ENCODE measurements around the gene TMEM43.

Gene TMEM43

GRCh38 chr3:14110699-14111098 is 14.2 kb upstream of the TMEM43 start:
- Histone ChIP-seq H3K4me3 (ENCODE audit: low read depth, low read length) (no peak overlapping the region), H3K36me3 (ENCODE audit: control insufficient read depth in 2 of 2, insufficient read depth in 1 of 2, low read length in 2 of 2) (peaks cover 4 to 48% of the 10 kb centered on the region in 2 experiments; a peak in 1 of 3 replicates), H3K27ac (ENCODE audit: extremely low read depth, low read depth, low read length) (no peak overlapping the region), H3K9me3 (ENCODE audit: control insufficient read depth, insufficient read depth, low read depth, low read length) (no peaks in the 10 kb centered on the region), H3K4me1 (ENCODE audit: control insufficient read depth, insufficient read depth, low read length) (no peaks in the 10 kb centered on the region)
- ChIA-PET CTCF (no interaction called here), POLR2A (interaction anchor here (1.1 kb wide), 1 partner anchor 14 kb away, joined by 5 read pairs; the partner anchor contains the start of genes CHCHD4 and TMEM43)
- peak; percentile 87 for TF ChIP-seq BCL6B (tag by site-specific recombination; IDR thresholded peaks at IDR 0.05)
- no peak for TF ChIP-seq ZNF560 (tag by site-specific recombination; IDR thresholded peaks at IDR 0.05; ENCODE audit: borderline replicate concordance)

- ChIA-PET CTCF (interaction anchor here (0.6 to 2.9 kb wide), 6 partner anchors 30 to 225 kb away, joined by 3 to 16 read pairs (median 4); no protein-coding TSS in a partner anchor), POLR2A (interaction anchor here (1.5 kb wide), 1 partner anchor 11 kb away, joined by 6 read pairs; the partner anchor contains the start of genes CHCHD4 and TMEM43)
- no peak overlapping the region for H3K27ac ChIP-seq (ENCODE audit: extremely low read depth, low read depth, low read length)
- no peak overlapping the region for H3K4me3 ChIP-seq (ENCODE audit: low read depth, low read length)
- peaks cover 4 to 66% of the 10 kb centered on the region in 2 experiments; a peak in 1 of 3 replicates for H3K36me3 ChIP-seq (ENCODE audit: control insufficient read depth in 2 of 2, insufficient read depth in 1 of 2, low read length in 2 of 2)
- H3K9me3 ChIP-seq (ENCODE audit: control insufficient read depth, insufficient read depth, low read depth, low read length), result no peaks in the 10 kb centered on the region
- no peaks in the 10 kb centered on the region for H3K4me1 ChIP-seq (ENCODE audit: control insufficient read depth, insufficient read depth, low read length)
- no peak for TF ChIP-seq GFI1B (tag by site-specific recombination; IDR thresholded peaks at IDR 0.05)
- no peak for TF ChIP-seq ZBTB7A (tag by site-specific recombination; IDR thresholded peaks at IDR 0.05; ENCODE audit: low read depth)
- no peak for TF ChIP-seq ZBTB8A (tag by site-specific recombination; IDR thresholded peaks at IDR 0.05)
- no peak for TF ChIP-seq ZBTB49 (tag by site-specific recombination; IDR thresholded peaks at IDR 0.05; ENCODE audit: low read depth)
- no peak for TF ChIP-seq ZFP37 (tag by site-specific recombination; IDR thresholded peaks at IDR 0.05)
- no peak for TF ChIP-seq ZNF214 (tag by site-specific recombination; IDR thresholded peaks at IDR 0.05; ENCODE audit: borderline replicate concordance)
- TF ChIP-seq GLI2 (tag by site-specific recombination; IDR thresholded peaks at IDR 0.05; ENCODE audit: borderline replicate concordance, low read depth), result no peak
- no peak for TF ChIP-seq ZNF654 (tag by site-specific recombination; IDR thresholded peaks at IDR 0.05; ENCODE audit: low read depth)
- no peak for TF ChIP-seq ZNF280C (tag by site-specific recombination; IDR thresholded peaks at IDR 0.05)
- TF ChIP-seq PRDM2 (tag by site-specific recombination; IDR thresholded peaks at IDR 0.05; ENCODE audit: borderline replicate concordance), result no peak
- TF ChIP-seq ZNF138 (tag by site-specific recombination; IDR thresholded peaks at IDR 0.05; ENCODE audit: borderline replicate concordance), result no peak
- TF ChIP-seq PATZ1 (tag by site-specific recombination; IDR thresholded peaks at IDR 0.05), result no peak
- TF ChIP-seq ZNF701 (tag by site-specific recombination; IDR thresholded peaks at IDR 0.05), result no peak
- no peak for TF ChIP-seq HIC1 (tag by site-specific recombination; IDR thresholded peaks at IDR 0.05)
These were observed 10.8 kb upstream of the TMEM43 start for GRCh38 chr3:14113965-14114635.
